GM12878 (cell line): ENCODE measurements around the gene CBLN3.

Experiments used
- BRCA1 ChIP-seq: IDR thresholded peaks from 2 replicates; pipeline ENCODE4 v1.6.1; 2011; ENCODE audit warnings: low read depth, low read length, improper control_type of control experiment
- CEBPB ChIP-seq, 2 experiments: fragments of 150-350 bp in 1 of 2; IDR thresholded peaks; 2 replicates each; pipeline ENCODE4 v1.6.1; 2012 to 2014; ENCODE audit warnings: low read depth in 2 of 2, low read length in 2 of 2, borderline replicate concordance in 1 of 2, inconsistent platforms in 1 of 2
- FOXK2 ChIP-seq: fragments of 450-650 bp; IDR thresholded peaks from 2 replicates; pipeline ENCODE4 v1.6.1; 2017; ENCODE audit warnings: mild to moderate bottlenecking, moderate library complexity
- FOXM1 ChIP-seq: IDR thresholded peaks from 2 replicates; pipeline ENCODE4 v1.6.1; 2012; ENCODE audit warnings: low read depth, mild to moderate bottlenecking, inconsistent platforms, low read length, moderate library complexity
- HDAC6 ChIP-seq: fragments of 200-600 bp; sonication (generic); IDR thresholded peaks from one replicate; pipeline ENCODE4 v1.8.0; 2017; ENCODE audit warnings: antibody characterized with exemption; ENCODE audit not compliant: unreplicated experiment
- JUND ChIP-seq: IDR thresholded peaks from 2 replicates; pipeline ENCODE4 v1.6.1; 2012; ENCODE audit warnings: low read depth, mild to moderate bottlenecking, low read length, improper control_type of control experiment, moderate library complexity
- POLR2A ChIP-seq: IDR thresholded peaks from 2 replicates; pipeline ENCODE4 v1.6.1; 2011; ENCODE audit warnings: low read depth, mild to moderate bottlenecking, low read length
- TARDBP ChIP-seq: IDR thresholded peaks from 2 replicates; pipeline ENCODE4 v1.6.1; 2016; ENCODE audit warnings: borderline replicate concordance
- TF ChIP-seq, protein P1 (sequence below), 3 experiments: IDR thresholded peaks in 2 of 3; conservative IDR thresholded peaks in 1 of 3; 2 replicates each; pipeline ENCODE4 v1.5.1; 2011; ENCODE audit warnings: low read depth in 3 of 3, low read length in 3 of 3, mild to moderate bottlenecking in 3 of 3, control low read depth in 2 of 3, moderate library complexity in 2 of 3, inconsistent platforms in 1 of 3, mixed read lengths in 1 of 3; ENCODE audit not compliant: control insufficient read depth in 2 of 3, insufficient read depth in 1 of 3; ENCODE audit errors: extremely low read depth in 1 of 3
- TF ChIP-seq, protein P2 (sequence below): fragments of 450-650 bp; conservative IDR thresholded peaks from 2 replicates; pipeline ENCODE4 v1.6.1; 2017; ENCODE audit warnings: mild to moderate bottlenecking, moderate library complexity

DNA sequence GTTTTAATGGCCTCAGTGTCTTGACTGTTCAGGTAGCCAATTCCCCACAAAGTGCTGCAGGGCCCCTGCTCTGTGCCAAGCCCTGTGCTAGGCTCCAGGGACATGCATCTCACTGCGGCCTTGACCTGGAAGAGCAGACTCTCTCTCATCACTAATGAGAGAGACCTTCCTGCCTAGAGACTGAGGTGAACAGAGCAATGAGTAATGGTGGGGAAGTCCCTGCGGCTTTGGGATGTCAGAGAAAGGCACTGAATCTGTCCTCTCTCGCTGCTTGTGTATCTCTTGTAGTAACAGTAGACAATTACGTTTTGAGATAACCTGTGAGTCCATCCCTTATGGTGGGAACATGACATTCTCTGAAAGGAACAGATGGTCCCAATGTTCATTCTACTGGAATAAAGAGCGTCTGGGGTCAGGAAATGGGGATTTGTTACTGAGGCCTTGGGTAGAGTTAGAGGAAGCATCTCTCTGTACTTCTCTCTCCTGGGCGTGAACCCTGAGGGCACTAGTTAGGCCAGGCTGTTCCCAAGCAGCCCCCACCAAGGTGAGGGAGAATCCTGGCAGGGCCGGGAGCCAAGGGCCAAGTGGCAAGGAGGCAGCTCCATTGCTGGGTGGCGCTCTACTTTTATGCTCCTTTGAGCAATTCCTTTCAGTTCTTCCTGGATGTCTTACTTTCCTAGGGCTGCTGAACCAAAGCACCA is 48.0 kb downstream of the CBLN3 start:
- TF ChIP-seq CEBPB (IDR thresholded peaks at IDR 0.05; ENCODE audit: borderline replicate concordance in 1 of 2, low read depth in 2 of 2, low read length in 2 of 2) (no peak), BRCA1 (no peak), HDAC6 (no peak), POLR2A (no peak), FOXM1 (no peak), JUND (no peak), FOXK2 (no peak), TARDBP (no peak)
- TF ChIP-seq, protein P1, sequence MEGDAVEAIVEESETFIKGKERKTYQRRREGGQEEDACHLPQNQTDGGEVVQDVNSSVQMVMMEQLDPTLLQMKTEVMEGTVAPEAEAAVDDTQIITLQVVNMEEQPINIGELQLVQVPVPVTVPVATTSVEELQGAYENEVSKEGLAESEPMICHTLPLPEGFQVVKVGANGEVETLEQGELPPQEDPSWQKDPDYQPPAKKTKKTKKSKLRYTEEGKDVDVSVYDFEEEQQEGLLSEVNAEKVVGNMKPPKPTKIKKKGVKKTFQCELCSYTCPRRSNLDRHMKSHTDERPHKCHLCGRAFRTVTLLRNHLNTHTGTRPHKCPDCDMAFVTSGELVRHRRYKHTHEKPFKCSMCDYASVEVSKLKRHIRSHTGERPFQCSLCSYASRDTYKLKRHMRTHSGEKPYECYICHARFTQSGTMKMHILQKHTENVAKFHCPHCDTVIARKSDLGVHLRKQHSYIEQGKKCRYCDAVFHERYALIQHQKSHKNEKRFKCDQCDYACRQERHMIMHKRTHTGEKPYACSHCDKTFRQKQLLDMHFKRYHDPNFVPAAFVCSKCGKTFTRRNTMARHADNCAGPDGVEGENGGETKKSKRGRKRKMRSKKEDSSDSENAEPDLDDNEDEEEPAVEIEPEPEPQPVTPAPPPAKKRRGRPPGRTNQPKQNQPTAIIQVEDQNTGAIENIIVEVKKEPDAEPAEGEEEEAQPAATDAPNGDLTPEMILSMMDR (IDR thresholded peaks at IDR 0.05 in 2 of 3, conservative IDR thresholded peaks at IDR 0.05 in 1 of 3; ENCODE audit: control insufficient read depth in 2 of 3, extremely low read depth in 1 of 3, insufficient read depth in 1 of 3, low read depth in 3 of 3, low read length in 3 of 3): no peak
- TF ChIP-seq, protein P2, sequence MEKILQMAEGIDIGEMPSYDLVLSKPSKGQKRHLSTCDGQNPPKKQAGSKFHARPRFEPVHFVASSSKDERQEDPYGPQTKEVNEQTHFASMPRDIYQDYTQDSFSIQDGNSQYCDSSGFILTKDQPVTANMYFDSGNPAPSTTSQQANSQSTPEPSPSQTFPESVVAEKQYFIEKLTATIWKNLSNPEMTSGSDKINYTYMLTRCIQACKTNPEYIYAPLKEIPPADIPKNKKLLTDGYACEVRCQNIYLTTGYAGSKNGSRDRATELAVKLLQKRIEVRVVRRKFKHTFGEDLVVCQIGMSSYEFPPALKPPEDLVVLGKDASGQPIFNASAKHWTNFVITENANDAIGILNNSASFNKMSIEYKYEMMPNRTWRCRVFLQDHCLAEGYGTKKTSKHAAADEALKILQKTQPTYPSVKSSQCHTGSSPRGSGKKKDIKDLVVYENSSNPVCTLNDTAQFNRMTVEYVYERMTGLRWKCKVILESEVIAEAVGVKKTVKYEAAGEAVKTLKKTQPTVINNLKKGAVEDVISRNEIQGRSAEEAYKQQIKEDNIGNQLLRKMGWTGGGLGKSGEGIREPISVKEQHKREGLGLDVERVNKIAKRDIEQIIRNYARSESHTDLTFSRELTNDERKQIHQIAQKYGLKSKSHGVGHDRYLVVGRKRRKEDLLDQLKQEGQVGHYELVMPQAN: no peak
